ENCODE measurements around the gene GADL1.

The GADL1 gene

DNA sequence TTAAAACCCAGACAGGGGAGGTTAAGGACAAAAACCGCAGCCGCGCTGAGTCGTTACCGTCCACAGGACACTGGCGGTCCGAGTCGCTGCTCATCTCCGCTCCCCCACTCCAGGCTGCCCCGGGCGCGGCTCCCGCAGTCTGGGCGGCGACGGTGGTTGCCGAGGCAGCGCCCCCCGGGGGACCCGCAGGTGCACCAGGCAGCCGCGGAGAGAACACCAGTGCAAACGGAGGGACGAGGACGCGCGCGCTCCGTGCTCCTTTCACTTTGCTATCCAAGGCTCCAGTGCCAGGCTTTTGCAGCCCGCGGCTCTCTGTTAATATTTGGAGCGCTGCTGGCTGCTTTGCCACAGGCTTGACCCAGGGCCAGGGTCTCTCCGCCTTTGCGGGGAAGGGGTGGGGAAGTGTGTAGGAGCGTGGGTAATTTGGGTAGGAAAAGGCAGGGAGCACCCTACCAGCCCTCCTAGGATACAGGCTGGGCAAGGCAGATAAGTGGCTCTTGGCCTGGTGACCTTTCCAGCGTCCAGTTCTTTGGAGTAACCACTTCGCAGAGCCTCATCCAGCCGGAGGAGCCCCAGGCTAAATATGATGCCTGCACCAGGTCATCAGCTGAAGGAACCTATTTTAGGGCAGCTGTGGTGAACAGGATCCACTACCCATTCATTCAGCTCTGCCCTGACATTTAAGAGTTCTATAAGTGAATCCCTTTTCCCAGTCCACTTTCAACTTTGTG is at the start of gene GADL1:
Gene GADL1, minus strand, starts transcription at position 141 of the 731 bp plus-strand sequence. Its CDS starts 47 bp downstream, at position 94.
- Histone ChIP-seq H3F3A (ENCODE audit: insufficient read depth, low read length) (no peaks in the 10 kb centered on the region), H2AFZ (ENCODE audit: low read length) (no peak within 1 kb of the TSS), H4K20me1 (ENCODE audit: insufficient read depth, low read length) (no peaks in the 10 kb centered on the region), H3K4me2 (ENCODE audit: low read length) (no peak within 1 kb of the TSS), H3K9ac (ENCODE audit: low read length) (no peak within 1 kb of the TSS), H3K9me2 (ENCODE audit: low read depth, low read length) (no peaks in the 10 kb centered on the region), H3K27me3 (ENCODE audit: insufficient read depth, low read length) (no peaks in the 10 kb centered on the region), H3K27ac (ENCODE audit: low read depth, low read length, poor library complexity, severe bottlenecking) (no peak within 1 kb of the TSS), H3K36me3 (ENCODE audit: insufficient read depth, low read length) (no peaks in the 10 kb centered on the region), H3K4me3 (ENCODE audit: low read depth, low read length, poor library complexity, severe bottlenecking) (no peak within 1 kb of the TSS), H3K4me1 (ENCODE audit: insufficient read depth, low read length, severe bottlenecking) (no peaks in the 10 kb centered on the region), H3K79me2 (ENCODE audit: insufficient read depth, low read length) (no peaks in the 10 kb centered on the region), H3K9me3 (ENCODE audit: low read length) (no peaks in the 10 kb centered on the region)
- no peak for TF ChIP-seq EZH2 (IDR thresholded peaks at IDR 0.05; ENCODE audit: borderline replicate concordance, low read length)
- no peak for TF ChIP-seq CTCF (IDR thresholded peaks at IDR 0.05; ENCODE audit: low read length)

- Histone ChIP-seq H3K27ac (ENCODE audit: low read depth, low read length, poor library complexity, severe bottlenecking) (no peak overlapping the region), H4K20me1 (ENCODE audit: insufficient read depth, low read length) (no peaks in the 10 kb centered on the region), H3K79me2 (ENCODE audit: insufficient read depth, low read length) (no peaks in the 10 kb centered on the region), H3K9me3 (ENCODE audit: low read length) (no peaks in the 10 kb centered on the region), H3K9ac (ENCODE audit: low read length) (no peak overlapping the region), H3F3A (ENCODE audit: insufficient read depth, low read length) (no peaks in the 10 kb centered on the region), H2AFZ (ENCODE audit: low read length) (no peak overlapping the region), H3K4me3 (ENCODE audit: low read depth, low read length, poor library complexity, severe bottlenecking) (no peak overlapping the region), H3K9me2 (ENCODE audit: low read depth, low read length) (no peaks in the 10 kb centered on the region), H3K36me3 (ENCODE audit: insufficient read depth, low read length) (no peaks in the 10 kb centered on the region), H3K27me3 (ENCODE audit: insufficient read depth, low read length) (no peaks in the 10 kb centered on the region), H3K4me2 (ENCODE audit: low read length) (no peak overlapping the region), H3K4me1 (ENCODE audit: insufficient read depth, low read length, severe bottlenecking) (no peaks in the 10 kb centered on the region)
- TF ChIP-seq EZH2 (IDR thresholded peaks at IDR 0.05; ENCODE audit: borderline replicate concordance, low read length): no peak
- no peak for TF ChIP-seq CTCF (IDR thresholded peaks at IDR 0.05; ENCODE audit: low read length)
Observed at GRCh38 chr3:30944124-30944523, 49.7 kb upstream of the GADL1 start.

- no peak overlapping the region for H3K4me2 ChIP-seq (ENCODE audit: low read length)
- no peak overlapping the region for H3K27ac ChIP-seq (ENCODE audit: low read depth, low read length, poor library complexity, severe bottlenecking)
- no peaks in the 10 kb centered on the region for H3K27me3 ChIP-seq (ENCODE audit: insufficient read depth, low read length)
- H3K9me2 ChIP-seq (ENCODE audit: low read depth, low read length): no peaks in the 10 kb centered on the region
- no peaks in the 10 kb centered on the region for H3F3A ChIP-seq (ENCODE audit: insufficient read depth, low read length)
- no peaks in the 10 kb centered on the region for H3K4me1 ChIP-seq (ENCODE audit: insufficient read depth, low read length, severe bottlenecking)
- H2AFZ ChIP-seq (ENCODE audit: low read length): no peak overlapping the region
- no peak overlapping the region for H3K9ac ChIP-seq (ENCODE audit: low read length)
- H3K36me3 ChIP-seq (ENCODE audit: insufficient read depth, low read length): no peaks in the 10 kb centered on the region
- TF ChIP-seq CTCF (IDR thresholded peaks at IDR 0.05; ENCODE audit: low read length) (no peak), EZH2 (IDR thresholded peaks at IDR 0.05; ENCODE audit: borderline replicate concordance, low read length) (no peak)
- no peaks in the 10 kb centered on the region for H3K9me3 ChIP-seq (ENCODE audit: low read length)
- H3K79me2 ChIP-seq (ENCODE audit: insufficient read depth, low read length): no peaks in the 10 kb centered on the region
- H3K4me3 ChIP-seq (ENCODE audit: low read depth, low read length, poor library complexity, severe bottlenecking): no peak overlapping the region
- H4K20me1 ChIP-seq (ENCODE audit: insufficient read depth, low read length): no peaks in the 10 kb centered on the region
Observed at GRCh38 chr3:30943206-30943605, 48.7 kb upstream of the GADL1 start.

Data from OCI-LY1 (cell line).